ENCODE results near the gene DENND4C.

The DENND4C gene

DNA sequence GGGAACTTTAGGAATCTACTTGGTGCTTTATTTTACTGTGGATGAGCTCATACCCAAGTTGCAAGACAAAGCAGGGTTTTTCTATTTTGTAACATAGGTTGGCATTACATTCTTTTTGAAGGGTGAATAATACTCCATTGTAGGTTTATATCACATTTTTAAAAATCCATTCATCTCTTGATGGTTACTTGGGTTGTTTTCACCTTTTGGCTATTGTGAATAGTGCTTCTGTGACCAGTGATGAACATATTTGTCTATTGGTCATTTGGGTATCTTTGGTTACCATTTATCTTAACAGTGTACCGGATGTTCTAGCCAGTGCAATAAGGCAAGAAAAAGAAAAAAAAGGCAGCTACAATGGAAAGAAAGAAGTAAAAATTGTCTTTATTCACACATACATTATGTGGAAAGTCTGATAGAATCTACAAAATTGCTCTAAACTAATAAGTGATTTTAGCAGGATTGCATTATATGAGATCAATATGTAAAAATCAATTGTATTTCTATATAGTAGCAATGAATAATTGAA lies 40.0 kb downstream of the DENND4C start:
- DNase-seq: no peak

DNA sequence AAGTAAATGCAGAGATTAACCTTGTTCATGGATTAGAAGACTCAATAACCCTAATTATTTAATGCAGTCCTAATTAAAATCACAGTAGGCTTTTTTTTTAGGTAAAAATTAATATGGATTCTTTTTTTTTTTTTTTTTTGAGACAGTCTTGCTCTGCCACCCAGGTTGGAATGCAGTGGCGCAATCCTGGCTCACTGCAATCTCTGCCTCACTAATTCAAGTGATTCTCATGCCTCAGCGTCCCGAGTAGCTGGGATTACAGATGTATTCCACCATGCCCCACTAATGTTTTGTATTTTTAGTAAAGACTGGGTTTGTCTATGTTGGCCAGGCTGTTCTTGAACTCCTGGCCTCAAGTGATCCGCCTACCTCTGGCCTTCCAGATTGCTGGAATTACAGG lies 40.6 kb downstream of the DENND4C start:
- no peak for DNase-seq

DNA sequence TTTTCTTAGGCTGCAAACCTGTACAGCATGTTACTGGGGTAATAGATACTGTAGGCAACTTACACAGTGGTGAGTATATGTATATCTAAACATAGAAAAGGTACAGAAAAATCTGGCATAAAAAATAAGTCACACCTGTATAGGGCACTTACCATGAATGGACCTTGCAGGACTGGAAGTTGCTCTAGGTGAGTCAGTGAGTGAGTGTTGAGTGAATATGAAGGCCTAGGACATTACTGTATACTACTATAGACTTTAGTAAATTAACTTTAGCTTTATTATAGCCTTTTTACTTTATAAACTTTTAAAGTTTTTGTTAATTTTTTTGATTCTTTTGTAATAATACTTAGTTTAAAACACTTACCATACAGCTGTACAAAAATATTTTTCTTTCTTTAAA lies 51.3 kb downstream of the DENND4C start:
- no peak for DNase-seq

DNA sequence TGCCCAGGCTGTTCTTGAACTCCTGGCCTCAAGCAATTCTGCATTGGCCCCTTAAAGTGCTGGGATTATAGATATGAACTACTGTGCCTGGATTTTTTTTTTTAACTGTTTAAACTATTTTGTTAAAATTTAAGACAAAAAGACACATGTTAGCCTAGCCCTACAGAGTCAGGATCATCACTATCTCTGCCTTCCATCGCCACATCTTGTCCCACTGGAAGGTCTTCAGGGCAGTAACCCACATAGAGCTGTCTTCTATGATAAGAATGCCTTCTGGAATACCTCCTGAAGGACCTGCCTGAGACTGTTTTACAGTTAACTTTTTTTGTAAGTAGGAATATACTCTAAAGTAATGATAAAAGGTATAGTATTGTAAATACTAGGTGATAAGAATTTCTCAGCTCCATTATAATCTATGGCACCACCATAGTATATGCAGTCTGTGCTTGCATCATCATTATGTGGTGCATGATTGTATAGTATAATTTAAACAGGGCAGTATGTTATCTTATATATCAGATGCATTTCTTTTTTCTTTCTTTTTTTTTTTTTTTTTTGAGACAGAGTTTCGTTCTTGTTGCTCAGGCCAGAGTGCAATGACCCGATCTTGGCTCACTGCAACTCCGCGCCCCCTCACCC lies 52.7 kb downstream of the DENND4C start:
- DNase-seq: no peak

DNA sequence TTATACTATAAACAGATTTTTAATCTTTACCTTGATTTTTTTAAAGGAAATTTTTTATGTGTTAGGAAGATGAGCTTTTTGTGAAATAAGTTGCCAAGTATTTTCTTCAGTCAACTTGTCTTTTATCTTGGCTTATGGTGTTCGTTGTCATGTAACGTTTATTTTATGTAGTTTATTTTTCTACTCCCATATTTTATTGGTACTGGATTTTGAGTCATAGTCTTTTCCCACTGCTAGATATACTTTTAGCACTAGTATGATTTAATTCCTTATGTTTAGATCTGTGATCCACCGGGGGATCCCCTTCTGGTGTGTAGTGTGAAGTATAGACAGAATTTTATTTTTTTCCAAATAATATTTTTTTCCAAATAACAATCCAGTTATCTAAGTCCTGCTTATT lies 54.2 kb downstream of the DENND4C start:
- no peak for DNase-seq

GRCh38 chr9:19286634-19287188 lies 56.2 kb downstream of the DENND4C start:
- DNase-seq: no peak

DNA sequence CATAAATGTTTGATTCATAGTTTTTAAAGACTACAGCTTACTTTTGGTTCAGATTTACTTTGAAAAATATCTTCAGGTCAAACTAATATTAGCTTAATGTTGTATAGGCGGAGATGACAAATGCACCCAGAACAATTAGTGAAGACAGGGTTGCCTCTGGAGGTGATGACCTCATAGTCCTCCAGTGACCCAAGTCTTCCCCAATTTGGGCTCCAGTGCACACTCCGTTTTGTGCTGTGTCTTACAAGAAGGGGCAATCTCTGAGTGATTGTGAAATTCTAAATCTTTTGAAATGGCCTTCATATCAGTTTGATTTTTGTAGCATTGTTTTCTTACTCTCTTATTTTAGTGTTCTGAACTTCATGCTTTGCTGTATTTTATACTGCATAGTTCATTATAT lies 57.6 kb downstream of the DENND4C start:
- DNase-seq: no peak

DNA sequence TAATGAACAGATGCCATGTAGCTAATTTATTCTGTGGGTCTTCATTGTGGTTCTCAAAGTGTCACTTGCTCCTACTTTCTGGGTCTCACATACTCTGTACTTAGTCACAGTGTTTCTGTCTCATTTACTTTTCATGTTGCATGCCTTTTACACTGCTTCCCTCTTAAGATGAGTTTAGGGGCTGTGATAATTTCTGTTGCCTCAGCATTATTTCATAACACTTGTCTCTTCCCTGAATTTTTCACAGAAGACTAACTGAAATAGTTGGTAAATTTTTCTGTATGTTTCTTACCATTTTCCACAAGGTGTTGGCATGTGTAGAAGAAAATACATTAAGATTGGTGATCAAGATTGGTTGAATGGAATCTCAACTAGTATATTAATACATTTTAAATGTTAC lies 59.6 kb downstream of the DENND4C start:
- DNase-seq: no peak

DNA sequence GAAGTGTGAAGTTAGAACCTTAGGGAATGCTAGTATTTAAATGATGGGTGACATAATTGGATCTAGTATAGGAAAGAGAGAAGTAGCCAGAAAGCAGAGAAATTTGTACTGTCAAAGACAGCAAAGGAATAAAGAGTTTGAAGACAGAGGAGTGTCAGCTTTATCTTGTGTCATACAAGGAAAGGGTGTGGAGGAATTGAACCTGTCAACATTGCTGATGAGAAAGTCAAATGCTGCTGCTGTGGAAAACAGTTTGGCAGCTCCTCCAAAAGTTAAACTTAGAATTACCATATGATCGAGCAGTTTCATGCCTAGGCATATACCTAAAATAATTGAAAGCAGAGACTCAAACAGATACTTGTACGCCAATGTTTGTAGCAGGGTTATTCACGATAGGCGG lies 63.7 kb downstream of the DENND4C start:
- DNase-seq: no peak

GRCh38 chr9:19298436-19299000 lies 68.0 kb downstream of the DENND4C start:
- no peak for DNase-seq

GRCh38 chr9:19303216-19303615 lies 72.7 kb downstream of the DENND4C start:
- no peak for DNase-seq

- no peak for DNase-seq
These were observed 76.1 kb downstream of the DENND4C start for GRCh38 chr9:19306568-19306967.

GRCh38 chr9:19310246-19310645 lies 79.8 kb downstream of the DENND4C start:
- no peak for DNase-seq

GRCh38 chr9:19313573-19313972 lies 83.1 kb downstream of the DENND4C start:
- no peak for DNase-seq

DNA sequence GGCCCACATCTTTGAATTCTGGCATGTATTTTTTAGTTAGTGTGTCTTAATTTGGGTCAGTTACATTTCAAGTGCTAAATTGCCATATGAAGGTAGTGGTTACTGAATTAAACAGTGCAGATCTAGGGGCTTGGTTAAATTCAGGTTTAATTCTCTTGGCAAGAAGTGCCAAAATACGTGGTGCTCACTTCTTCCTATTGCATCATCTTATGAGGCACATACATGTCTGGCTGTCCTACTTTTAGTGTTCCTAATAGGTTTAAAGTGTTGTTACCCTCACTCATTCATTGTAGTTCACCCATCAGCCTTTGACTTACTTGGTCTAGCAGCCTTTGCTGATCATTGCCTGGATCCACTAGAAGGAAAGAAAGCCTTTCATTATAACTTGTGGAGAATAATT lies 90.0 kb downstream of the DENND4C start:
- DNase-seq: no peak

DNA sequence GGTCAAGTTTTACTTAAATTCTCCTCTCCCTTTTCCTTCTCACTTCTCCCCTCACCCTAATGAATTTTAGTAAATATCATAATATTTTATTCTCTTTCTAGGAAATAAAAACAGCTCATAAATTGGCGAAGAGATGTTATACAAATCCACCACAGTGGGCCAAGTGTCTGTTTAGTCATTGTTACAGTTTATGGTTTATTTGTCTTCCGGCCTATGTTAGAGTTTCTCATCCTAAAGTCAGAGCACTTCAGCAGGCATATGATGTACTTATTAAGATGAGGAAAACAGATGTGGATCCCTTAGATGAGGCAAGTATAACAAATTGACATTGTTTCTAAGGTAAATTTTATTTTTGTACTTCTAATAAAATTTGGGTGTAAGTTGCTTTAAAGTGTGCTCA lies 101.4 kb downstream of the DENND4C start:
- DNase-seq: no peak

DNA sequence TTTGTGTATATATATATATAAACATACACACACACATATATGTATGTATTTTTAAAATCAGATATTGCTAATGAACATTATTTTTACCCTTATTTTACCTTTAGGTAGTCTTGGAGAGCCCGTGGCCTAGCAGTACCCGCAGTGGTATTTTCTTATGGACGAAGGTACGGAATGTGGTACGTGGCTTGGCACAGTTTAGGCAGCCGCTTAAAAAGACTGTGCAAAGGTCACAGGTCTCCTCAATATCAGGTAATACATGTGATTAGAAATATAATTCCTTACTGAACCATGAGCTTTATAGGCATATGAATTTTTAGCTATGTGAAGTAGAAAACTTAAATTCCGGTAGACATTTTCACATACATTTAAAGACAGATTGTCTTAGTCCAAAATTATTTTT lies 105.7 kb downstream of the DENND4C start:
- DNase-seq: no peak

- no peak for DNase-seq
These were observed 112.5 kb downstream of the DENND4C start for GRCh38 chr9:19342947-19343346.

DNA sequence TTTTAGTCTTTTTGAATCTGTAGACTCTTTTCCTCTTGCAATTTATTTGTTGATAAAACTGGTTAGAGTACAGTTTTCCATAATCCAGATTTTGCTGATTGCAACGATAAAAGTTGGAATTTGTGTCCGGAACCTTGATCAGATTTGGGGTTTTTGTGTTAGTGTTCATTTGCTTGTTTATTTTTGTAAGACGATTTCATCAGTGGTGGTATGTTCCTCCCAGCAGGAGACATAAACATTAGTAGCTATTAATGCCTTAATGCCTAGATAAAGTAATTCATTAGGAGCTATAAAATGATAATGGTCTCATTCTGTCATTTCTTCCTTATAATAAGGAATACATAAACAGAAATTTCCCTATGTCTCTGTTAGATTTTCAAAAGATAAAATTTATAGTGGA lies 128.2 kb downstream of the DENND4C start:
- no peak for DNase-seq

- no peak for DNase-seq
These were observed 138.6 kb downstream of the DENND4C start for GRCh38 chr9:19369107-19369506.

DNA sequence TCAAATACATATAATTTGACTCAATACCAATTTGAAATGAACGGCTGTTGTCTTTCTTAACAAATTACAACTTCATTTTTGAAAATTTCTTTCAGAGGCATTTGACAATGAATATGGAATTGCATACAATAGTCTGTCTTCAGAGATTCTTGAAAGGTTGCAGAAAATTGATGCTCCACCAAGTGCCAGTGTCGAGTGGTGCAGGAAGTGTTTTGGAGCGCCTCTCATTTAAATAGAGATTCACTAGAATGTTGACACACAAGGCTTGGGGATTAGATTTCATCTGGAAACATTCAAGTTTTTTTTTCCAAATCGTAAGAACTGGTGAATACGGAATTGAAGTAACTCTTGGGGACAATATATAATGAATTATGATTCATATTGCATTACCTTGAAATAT lies 141.4 kb downstream of the DENND4C start:
- no peak for DNase-seq

DNA sequence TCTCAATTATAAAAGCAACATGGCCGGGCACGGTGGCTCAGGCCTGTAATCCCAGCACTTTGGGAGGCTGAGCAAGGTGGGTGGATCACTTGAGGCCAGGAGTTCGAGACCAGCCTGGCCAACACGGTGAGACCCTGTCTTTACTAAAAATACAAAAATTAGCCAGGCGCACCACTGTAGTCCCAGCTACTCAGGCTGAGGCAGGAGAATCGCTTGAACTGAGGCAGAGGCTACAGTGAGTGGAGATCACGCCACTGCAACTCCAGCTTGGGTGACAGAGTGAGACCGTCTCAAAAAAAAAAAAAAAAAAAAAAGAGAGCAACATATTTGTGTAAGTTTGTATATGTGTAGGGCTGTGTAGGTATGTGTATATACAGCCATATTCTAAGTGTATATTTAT lies 142.1 kb downstream of the DENND4C start:
- peak; percentile 51 for DNase-seq

DNA sequence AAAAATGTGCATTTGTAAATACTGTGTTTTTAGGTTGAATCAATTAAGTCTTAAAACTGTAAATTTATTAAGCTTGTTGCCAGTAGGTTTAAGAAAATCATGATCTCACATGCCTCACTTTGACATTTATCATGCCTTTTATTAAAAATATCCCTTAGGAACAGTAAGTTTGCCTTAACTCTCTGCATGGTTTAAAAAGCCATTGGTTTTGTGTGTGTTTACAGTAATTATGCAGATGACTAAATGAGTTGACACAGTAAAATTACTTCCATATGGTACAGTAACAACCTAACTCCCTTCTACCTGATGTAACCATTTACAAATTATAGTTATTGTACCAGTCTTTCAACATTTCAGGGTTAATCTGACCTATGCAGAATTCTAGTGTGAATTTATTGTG lies 143.0 kb downstream of the DENND4C start:
- DNase-seq: no peak

DNA sequence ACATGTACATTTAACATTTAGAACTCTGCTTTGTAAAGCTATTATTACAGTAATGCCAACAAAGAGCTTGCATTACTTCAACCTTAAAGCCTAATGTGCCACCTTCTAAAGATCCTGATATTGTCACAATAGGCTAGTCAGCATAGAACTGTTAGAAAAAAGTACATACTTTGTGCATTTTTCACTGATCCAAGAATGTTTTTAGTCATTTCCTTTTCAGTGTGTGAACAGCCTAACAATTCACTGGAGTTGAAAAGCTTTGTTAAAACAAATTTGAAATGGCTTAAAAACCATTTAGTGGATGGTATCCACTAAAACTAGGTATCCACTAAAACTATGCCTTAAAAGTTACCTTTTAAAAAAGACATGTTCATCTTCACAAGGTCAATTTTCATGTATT lies 145.0 kb downstream of the DENND4C start:
- no peak for DNase-seq

DNA sequence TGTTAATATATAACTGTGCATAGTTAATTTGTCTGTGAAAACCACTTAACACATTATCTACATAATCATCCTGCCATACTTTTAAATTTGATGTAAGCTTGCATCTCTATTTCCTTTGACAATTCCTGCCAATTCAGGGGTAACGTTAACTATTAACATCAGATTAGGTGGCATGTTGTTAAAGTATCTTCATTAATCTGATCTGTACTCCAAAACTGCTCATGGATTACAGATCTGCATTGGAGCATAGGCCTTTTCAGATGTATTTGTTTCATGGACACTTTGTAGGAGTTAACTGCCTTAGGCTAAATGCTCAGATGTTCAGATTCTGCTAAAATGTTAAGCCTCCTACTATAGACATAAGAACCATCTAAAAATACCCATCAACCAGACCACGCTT lies 146.4 kb downstream of the DENND4C start:
- DNase-seq: no peak
